HS-27A (cell line): ENCODE data around the gene POLR3GL.
A peak's percentile ranks its signal among the peaks of the same experiment; 100 is the strongest.

ENCODE experiments used
- DNase-seq: peaks from one replicate; pipeline ENCODE4 v3.0.0-alpha.2; 2012; ENCODE audit warnings: low read depth, missing footprints

The POLR3GL gene

DNA sequence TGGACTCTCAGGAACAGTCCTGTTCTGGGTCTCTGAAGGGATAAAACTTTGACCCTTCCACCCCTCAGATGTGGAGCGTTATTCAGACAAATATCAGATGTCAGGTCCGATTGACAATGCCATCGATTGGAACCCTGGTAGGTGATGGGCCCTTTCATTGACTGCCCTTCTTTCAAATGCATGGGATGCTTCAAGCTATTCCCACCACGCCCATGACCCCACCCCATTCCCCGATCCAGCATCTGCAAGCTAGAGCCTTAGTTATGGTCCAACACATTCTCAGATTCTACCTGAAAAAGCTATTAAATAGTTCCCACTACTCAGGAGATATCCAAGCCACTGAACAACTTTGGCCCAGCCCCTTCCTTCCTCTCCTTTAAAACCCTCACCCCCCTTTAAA, 12.5 kb downstream of the POLR3GL start:
- DNase-seq: no peak

DNA sequence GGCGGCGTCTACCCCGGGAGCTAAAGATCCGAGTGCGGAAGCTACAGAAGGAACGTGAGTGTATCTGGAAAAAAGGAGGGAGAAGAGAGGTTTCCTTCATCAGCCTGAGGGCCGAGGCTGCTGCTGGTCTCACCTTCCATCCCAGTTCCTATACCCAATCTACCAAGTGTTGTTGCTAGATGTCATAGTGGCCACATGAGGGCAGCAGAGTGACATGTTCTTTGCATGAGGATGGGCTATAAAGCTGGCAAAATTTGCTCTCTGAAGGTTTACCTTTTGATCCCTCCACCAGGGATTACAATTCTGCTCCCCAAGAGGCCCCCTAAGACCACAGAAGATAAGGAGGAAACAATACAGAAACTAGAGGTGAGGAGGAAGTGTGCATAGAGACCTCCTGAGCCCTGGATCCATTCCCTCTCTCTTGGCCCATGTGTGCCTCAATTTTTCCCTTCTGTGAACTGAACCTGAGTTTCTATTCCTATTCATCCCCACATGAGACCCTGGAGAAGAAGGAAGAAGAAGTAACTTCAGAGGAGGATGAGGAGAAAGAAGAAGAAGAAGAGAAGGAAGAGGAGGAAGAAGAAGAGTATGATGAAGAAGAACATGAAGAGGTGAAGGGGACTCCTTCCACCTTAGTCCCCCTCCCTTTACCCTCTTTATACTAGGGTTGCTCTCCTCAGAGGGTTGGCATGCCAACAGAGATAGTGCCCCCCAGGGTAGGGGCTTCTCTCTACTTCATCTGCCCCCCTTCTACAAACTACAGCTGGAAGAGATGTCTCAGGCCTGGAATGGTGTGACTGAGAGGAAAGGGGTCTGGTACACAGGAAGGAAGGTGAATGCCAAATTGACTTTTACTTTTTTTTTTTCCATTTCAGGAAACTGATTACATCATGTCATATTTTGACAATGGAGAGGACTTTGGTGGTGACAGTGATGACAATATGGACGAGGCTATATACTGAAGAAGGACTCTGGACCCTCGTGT, 13.3 kb downstream of the POLR3GL start:
- no peak for DNase-seq

DNA sequence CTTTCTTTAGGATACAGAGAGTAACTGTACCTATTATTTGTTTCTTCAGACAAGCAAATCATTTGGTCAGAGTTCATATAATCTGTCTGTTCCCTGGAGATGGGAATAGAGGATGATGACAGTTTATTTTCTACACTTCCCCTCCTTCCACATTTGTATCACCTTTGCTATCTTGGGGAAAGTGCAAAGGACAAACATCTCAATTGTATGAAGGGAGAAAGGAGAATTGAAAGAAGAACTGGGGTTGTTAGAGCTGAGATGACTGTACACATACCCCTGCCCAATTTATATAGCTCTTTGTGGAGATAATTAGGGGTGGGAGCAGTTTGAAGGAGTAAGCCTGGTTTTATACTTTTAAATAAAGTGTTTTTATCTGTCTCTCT, 14.0 kb downstream of the POLR3GL start:
- no peak for DNase-seq

DNA sequence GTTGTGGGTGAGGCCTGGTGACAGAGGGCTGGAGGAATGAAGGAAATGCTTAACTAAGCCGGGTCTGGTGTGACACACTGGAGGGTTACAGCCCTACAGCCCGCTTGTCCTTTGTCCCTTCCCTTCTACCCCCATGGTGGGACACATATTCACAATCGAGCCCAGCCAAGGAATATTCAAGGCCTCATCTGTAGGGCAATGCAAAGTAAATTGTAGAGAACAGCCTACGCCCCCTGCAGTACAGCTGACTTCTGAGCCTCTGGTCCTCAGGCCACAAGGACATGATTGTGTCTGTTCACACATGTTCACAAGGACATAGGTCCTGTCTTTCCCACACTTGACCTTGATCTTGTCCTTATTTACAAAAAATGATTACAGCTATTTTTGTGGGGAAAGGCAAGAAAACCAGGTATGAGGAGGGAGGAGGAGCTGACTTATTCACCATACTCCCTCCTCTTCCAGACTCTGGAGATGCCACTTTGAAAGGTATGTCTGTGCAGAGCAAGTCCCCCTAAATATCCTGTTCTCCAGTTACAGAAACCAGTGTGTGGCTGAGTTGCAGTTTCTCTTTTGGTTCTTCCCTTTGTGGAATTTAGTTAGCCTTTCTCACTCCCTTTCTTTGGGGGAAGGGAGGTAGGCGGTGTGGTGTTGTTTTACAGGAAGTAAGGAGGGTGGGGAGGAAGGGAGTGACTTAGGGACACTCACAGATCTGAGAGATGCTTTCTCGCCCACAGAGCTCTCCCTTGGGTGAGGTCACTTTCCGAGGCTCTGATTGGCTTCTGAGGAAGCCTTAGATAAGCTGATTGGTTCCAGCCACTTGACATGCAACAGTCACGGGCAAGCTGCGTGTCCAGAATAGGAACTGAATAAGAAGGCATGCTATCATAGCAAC, 14.6 kb downstream of the POLR3GL start:
- DNase-seq: peak; percentile 98

DNA sequence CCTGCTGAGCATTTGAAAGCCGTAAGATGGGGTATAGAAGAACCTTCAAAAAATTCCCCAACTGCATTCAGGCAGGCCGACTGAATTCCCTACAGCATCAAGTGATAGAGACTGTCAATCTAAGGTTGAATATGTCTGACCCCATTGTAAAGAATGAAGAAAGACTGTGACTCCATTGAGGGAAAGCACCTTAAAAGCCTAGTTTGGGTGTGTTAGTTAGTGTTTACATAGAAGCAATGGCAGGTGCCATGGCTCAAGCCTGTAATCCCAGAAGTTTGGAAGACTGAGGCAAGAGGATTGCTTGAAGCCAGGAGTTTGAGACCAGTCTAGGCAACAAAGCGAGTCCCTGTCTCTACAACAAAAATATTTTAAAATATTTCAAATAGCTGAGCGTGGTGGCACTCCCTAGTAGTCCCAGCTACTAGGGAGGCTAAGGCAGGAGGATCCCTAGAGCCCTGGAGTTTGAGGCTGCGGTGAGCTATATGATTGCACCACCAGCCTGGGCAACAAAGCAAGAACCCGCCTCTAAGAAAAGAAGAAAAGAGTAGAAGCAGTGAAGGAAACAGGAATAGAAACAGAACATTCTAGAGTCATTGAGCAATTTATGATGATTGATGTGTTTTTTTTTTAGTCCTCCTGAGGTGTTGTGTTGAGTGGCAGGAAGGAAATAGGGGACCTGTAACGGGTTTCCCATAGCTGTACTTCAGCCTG, 15.4 kb downstream of the POLR3GL start:
- no peak for DNase-seq

DNA sequence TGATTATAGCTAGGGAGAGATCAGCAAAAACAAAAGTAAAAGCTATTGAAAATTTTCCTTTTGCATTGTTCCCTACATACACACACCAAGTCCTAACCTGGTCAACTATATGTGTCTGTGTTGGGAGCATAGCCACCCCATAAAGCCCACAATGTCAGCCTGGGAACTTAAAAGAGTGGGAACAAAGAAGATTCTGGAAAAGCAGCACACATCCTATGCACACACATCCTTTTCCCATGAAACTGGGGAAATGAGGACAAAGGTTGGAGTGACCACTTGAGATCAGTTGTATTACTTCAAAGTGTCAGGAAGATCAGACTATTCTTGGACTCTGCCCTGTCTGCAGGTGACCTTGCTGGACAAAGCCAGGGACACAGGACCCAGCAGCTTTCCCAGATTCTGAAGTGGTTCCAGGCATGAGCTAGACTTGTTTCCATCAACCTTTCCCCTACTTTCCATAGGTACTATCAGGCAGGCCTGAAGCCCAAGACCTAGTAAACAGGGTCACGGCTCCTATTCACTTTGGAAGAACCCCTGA, 16.0 kb downstream of the POLR3GL start:
- no peak for DNase-seq

DNA sequence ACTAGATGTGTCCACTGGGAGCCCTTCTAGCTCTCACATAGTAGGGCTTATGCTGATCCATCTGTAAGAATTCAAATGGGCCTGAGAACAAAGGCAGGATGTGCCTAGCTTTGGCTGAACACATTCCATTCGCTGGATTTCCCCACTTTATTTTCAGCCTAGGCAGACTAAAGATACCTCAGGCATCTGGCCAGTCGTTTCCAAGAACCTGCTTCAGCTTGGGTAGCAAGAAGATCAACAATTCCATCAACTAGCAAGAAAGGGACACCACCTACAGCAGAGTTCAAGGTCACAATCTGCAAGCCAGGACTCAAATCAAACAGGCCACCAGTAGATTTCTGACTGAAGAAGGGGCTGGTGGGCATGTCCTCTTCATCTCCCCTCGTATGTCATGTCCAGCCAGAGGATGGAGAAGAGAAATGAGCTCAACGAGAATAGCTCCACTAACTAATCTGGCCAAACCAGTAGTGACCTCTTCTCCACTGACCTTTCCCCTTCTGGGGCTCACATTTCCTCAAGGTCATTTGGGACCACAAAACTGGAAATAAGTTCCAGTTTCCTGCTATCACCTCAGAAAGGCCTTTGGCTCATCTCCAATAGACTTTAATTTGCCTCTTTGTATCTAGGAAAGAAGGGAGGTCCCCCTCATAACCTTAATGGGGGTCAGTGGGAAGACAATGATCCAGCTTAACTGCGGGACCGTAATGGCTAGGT, 17.7 kb downstream of the POLR3GL start:
- no peak for DNase-seq

DNA sequence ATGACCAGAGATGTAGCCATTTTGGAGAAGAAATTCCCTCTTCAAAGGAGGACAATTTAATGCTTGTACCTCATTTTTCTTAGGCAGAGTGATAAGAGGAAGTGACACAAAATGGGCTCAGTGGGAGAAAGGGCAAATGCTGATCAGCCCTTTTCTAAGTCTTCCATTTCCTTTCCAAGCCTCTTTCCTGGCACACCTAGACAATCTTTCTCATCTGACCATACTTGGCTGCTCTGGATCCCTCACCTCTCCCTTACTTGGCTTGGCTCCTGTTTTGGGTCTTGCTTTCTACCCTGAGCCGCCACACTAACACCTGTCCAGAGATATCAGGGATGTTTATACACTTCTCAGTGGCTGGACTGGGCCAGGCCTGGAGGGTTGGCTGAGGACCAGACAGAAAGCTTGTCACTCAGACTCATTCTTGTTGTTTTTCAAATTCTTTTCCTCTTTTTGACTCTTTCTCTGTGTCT, 18.8 kb downstream of the POLR3GL start:
- DNase-seq: no peak

DNA sequence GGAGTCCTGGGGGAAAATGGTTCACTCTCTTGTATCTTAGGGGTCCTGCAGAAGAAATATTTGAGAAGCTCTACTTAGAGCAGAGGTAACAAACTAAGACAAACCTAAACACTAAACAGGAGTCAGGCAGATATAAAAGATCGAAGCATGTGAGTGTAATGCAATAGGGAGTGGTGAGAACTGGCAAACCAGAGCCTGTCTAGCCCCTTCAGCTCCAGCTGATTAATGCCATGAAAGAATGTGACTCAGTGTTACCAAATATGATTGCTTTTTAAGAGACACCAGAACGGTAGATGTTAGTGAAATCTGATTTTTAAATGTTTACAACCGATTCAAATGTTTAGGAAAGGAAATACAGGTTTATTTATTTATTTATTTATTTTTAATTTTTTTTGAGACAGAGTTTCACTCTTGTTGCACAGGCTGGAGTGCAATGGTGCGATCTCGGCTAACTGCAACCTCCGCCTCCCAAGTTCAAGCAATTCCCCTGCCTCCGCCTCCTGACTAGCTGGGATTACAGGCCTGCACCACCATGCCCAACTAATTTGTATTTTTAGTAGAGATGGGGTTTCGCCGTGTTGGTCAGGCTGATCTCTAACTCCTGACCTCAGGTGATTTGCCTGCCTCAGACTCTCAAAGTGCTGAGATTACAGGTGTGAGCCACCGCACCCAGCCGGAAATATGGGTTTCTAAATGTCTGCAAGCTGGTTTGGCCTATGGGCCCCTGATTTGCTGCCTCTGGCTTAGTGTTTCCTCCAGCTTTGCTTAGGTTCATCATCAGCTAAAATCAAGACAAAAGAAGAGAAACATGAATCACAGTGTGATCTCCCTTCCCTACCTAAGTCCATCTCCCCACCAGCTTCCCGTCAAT, 19.7 kb downstream of the POLR3GL start:
- DNase-seq: no peak

DNA sequence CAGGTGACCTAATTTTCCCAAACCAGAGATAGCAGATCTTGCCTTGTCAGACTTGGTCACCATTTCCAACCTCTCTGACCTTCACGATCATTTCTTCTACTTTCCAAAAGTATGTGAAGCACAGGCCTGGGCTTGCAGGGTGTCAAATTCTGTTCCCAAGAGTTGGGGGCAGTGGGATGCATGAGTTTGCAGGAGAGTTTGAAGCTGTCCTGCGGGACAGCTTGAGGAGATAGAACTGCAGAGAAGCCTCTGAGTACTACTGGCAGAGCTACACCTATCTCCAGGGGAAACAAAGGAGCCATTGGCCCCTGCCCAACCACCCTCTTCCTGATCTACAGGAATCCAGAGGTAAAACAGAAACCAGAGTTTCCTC, 20.6 kb downstream of the POLR3GL start:
- no peak for DNase-seq

DNA sequence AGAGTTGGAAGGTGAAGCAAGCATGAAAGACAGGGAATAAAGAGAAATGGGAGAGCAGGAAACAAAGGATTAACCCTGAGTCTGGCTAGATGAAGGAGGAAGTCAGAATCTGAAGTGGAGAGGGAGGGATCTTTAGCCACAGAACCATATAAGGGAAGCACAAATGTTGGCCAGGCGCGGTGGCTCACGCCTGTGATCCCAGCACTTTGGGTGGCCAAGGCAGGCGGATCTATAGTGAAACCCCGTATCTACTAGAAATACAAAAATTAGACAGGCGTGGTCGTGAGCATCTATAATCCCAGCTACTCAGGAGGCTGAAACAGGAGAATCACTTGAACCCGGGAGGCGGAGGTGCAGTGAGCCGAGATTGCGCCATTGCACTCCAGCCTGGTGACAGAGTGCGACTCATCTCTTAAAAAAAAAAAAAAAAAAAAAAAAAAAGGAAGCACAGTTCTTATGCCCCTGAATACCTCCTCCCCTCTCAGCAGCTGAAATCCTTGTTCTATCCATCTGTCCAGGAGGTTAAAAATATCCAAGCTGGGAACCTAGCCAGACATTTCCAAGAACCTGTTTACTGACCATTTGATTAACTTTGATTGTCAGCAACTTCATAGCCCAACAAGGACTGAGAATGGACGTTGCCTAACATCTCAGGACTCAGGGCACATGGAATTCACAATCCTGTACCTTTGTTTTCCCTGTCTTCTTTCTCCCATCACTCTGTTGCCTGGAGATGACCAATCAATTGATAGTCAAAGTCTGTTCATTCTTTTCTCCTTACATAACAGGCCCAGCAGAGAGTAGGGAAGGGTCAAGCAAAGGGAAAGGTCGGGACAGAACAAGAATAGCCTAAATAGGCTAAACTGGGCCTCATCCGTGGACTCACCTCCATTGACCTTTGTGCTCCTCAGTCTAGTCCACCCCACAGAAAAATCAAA, 21.3 kb downstream of the POLR3GL start:
- DNase-seq: no peak

DNA sequence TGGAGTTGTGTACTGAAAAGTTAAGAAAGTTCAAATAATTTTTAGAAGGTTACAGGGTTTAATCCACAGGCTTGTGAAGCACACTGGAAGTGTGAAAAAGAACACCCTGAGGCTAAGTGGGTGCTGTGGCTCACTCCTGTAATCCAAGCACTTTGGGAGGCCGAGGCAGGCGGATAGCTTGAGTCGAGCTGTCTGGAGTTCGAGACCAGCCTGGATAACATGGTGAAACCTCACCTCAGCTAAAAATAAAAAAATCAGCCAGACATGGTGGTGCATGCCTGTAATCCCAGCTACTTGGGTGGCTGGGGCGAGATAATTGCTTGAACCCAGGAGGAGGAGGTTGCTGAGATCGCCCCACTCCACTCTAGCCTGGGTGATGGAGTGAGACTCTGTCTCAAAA, 22.1 kb downstream of the POLR3GL start:
- DNase-seq: no peak

DNA sequence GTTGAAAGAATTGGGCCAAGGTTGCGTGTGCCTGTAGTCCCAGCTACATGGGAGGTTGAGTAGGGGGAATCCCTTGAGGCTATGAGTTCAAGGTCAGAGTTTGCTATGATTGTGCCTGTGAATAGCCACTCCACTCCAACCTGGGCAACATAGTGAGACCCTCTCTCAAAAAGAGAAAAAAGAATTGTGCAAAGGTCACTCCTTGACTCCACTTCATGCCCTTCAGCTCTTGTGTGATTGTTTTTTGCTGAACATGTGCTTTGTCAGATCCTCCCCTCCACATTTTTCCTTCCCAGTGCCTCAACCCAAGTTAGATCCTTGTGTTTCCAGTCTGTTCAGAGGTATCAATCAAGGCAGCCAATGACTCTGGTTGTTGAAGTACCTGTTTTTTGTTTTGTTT, 23.4 kb downstream of the POLR3GL start:
- no peak for DNase-seq

DNA sequence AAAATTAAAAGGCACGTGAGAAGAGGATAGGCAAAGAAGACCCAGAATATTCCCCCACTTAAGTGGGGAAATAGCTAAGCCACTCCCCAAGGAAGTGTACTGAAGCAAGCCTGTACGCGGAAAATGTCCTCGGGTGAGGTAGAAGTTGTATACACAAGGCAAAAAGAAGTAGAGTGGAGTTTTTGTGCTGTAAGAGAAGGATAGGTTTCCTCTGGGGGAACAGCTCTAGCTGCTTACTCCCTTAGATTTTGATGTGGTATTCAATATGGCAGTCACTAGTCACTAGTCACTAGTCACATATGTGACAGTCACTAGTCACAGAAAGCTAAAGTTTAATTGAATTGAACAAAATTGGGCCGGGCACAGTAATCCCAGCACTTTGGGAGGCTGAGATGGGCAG, 24.3 kb downstream of the POLR3GL start:
- no peak for DNase-seq

DNA sequence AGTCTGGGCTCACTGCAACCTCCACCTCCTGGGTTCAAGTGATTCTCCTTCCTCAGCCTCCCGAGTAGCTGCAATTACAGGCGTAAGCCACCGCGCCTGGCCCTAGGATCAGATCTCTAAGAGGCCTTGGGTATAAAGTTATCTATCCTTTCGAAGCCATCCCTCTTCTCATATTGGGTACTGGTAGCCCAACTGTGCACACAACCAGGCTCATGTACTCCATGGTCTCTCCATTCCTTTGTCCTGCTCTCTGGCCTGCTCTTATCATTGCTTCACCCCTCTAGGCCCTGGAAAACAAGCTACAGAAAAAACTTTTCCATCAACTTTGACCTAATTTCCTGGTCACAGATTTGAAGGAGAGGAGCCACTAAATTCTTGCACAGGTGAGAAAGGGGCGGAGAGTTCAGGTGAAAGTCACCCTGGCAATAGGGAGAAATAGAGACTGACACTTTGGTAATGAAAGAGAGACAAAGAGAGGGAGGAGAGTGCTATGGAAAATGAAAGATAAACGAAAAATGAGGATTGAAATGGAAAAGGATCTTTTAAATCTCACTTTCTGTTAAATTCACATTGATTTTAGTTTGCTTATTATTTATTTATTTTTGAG, 25.9 kb downstream of the POLR3GL start:
- no peak for DNase-seq

DNA sequence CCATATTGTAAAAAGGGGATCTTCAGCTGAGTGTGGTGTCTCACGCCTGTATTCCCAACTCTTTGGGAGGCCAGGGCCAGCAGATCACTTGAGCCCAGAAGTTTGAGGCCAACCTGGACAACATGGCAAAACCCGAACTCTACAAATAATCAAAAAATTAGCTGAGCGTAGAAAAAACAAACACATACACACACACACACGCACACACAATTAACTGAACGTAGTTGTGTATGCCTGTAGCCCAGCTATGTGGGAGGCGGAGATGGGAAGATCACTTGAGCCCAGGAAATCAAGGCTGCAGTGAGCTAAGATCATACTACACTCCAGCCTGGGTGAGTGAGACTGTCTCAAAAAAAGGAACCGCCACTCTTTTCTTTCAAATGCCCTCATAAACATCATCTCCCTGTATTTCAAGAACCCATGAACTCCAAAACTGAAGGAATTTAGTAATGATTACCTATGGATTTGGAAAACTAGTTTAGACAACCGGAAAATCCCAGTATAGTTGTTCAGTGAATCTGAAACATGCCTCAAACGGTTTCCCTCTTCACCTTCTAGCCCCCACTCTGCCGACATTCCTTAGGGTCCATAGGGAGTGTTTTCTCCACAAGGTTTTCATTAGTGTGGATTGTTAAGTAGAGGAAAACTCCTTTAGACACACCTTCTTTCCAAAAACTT, 27.4 kb downstream of the POLR3GL start:
- DNase-seq: no peak

DNA sequence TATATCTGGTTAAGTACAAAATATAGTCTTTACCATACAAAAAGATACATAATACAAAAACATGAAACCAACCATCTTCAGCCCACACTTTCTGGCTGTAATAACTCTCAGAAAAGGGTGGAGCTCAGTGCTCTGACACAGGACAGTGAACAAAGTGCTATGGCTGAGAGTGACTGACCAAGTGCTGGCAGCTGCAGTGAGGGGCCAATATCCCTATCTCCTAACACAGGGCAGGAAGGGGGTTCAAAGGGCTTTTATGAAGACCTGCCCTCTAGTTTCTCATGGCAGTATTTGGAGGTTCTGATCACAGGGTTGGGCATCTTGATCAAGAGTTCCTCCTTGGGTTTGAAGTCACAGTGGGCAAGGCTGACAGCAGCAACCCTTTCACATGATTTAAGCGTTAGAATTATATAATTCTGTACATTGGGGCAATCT, 28.0 kb downstream of the POLR3GL start:
- DNase-seq: no peak
